GM12801 (cell line): ENCODE measurements around the gene CYB5R3.

ENCODE experiments used
- TF ChIP-seq, protein P1 (sequence below): IDR thresholded peaks from one replicate; pipeline ENCODE4 v1.5.1; 2011; ENCODE audit warnings: control low read depth; ENCODE audit not compliant: insufficient read length; ENCODE audit errors: extremely low read depth

CYB5R3 gene

DNA sequence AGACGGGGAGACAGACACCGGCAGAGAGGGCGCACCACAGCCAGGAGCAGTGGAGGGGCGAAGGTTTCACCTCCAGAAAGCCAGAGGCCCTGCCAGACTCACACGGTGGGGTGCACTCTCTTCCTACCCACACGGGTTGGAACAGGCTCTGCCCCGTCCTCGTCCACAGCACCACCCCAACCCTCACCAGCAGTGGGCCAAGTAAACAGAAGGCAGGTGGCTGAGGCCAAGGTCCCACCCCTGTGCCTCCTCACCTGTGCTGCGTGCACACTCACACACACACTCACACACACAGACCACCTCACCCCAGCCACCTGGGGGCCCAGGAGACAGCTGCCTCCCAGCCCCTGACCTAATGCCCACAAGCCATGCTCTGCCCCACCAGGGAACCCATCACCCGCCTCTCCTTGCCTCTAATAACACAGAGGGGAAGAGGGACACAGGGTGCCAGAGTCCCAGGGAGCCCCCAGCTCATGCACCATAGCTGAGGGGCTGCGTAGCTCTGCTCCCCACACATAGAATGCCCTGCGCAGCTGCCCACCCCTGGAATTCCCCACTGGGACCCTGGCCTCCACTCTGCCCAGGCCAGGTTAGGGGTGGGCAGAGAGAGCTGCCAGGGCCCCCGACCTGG is 3.1 kb downstream of the CYB5R3 start:
- TF ChIP-seq, protein P1, sequence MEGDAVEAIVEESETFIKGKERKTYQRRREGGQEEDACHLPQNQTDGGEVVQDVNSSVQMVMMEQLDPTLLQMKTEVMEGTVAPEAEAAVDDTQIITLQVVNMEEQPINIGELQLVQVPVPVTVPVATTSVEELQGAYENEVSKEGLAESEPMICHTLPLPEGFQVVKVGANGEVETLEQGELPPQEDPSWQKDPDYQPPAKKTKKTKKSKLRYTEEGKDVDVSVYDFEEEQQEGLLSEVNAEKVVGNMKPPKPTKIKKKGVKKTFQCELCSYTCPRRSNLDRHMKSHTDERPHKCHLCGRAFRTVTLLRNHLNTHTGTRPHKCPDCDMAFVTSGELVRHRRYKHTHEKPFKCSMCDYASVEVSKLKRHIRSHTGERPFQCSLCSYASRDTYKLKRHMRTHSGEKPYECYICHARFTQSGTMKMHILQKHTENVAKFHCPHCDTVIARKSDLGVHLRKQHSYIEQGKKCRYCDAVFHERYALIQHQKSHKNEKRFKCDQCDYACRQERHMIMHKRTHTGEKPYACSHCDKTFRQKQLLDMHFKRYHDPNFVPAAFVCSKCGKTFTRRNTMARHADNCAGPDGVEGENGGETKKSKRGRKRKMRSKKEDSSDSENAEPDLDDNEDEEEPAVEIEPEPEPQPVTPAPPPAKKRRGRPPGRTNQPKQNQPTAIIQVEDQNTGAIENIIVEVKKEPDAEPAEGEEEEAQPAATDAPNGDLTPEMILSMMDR, result no peak

DNA sequence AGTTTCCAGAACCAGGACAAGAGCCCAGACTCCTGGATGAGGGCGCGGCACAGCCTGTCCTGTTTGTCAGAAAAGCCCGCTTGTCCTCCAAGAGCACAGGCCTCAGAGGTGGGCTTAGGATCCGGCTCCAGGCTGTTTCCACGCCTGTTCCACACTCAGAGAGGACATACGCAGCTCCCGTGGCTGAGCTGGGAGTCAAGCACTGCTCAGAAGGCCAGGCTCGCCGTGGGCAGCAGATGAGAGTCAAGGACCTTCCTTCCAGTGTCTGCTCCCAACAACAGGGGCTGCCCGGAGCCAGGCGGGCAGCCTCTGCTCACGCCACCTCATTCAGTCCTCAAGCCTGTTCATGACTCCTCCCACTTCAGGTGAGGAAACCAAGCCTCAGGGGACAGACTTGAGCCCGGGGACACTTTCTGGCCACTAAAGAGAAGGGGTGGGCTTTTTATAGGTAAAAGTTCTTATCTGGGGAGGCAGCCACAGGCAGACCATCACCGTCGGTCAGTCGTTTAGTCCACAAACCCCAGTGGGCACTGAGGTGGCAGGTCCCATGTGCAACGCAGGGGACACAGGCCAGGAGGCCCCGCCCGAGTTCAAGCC is 3.8 kb downstream of the CYB5R3 start:
- TF ChIP-seq, protein P1, result no peak

DNA sequence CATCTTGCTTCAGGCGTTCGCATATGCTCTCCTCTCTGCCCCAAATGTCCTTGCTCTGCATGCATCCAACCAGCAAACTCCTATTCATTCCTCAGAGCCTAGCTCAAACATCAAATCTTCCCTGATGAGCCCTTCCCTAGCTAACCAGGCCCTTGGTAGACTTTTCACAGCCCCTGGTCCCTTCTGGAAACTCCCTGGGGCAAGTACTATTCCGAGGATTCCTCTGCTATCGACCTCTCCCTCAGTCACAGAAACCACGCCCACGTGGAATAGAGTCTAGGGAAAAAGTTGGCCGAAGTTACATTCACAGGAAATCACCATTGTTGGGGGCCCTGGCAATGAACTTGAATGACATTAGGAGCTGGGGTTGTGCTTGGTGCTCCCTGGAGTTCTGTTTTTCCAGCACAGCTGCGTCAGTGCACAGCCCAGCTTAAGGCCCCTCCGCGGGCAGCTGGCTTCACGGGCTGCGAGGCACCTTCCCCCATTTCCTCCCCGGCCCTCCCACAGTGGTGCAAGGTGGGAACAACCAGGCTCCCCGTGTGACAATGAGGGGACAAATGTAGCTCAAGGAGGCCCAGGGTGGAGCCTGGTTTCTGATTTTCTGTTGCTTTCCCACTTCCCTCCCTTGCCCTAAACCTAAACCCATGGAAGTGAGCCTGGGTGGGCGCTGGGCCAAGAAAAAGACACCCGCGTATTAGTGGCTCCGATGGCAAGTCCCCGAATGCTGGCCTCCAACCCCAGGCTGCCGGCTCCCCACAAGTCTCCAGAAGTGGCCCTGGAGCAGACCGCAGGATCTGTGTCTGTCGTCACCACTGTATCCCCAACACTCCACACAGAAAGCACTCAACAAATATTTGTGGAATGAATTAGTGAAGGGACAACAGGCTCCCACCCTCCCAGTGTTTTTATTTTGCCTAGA is 4.5 kb downstream of the CYB5R3 start:
- TF ChIP-seq, protein P1, result no peak

DNA sequence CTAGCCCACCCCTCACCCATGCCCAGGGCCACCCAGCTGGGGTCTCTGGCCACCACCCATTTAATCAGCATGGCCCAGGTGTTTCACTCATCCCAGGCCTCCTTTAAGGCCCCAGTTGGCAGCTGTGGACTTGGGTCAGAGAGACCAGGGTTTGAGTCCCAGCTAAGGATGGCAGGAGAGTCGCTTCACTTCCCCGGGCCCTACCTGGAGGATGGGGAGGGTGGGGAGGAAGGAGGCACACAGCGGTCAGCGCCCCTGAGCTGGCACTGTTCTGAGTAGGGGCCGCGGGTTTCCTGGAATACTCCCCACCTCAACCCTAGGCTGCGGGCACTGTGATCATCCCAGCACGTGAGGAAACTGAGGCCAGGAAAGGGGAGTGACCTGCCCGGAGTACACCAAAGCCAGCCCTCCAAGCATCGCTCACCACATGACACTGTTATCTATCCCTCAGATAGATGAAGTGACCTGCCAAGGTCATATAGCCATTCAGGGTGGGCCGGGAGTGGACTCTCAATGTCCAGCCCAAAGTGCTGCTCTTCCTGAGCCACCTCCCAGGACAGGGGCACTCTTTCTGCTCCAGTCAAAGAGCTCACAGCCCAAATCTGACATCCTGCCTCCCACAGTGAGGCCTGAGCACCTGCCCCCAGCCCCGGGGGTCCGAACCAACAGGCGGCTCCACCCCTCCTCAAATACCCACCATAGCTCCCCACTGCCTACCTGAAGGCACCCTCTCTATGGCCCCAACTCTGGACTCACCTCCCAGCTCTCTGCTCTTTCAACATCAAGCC is 5.4 kb downstream of the CYB5R3 start:
- TF ChIP-seq, protein P1, result no peak

DNA sequence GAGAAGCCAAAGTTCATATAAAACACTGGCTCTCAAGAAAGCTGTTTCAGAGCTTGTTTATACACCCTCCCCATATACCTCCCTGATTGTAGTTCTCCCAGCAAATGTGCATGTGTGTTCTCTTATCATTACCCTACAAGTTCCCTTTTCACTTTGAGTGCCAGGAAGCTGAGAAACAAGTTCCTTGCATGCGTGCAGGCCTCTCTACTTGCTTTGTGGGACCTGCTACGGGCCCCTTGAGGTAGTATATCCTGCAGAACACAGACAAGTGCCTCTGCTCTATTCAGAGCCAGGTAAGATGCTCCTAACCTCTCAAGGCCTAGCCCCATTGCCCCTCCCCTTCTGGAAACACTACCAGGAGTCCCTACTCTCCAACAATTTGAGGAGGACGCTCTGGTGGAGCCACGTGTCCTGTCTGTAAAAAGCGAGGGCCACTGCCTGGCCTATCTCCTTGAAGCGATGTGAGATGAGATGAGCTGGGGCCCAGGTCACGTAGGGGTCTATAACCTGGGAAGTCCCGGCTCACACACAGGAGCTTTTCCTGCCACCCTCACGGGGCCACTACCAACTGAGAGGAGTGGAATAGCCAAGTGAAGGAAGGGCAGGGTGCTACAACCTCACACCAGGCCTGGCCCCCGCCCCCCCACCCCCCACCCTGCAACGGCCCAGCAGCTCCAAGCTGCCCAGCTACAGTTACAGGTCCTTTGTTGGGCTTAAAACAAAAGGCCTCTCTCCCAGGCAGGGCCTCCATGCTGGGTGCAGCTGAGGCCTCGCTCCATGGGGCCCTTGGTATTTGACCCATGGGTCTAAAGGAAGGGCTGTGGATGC is 6.2 kb downstream of the CYB5R3 start:
- TF ChIP-seq, protein P1, result no peak

DNA sequence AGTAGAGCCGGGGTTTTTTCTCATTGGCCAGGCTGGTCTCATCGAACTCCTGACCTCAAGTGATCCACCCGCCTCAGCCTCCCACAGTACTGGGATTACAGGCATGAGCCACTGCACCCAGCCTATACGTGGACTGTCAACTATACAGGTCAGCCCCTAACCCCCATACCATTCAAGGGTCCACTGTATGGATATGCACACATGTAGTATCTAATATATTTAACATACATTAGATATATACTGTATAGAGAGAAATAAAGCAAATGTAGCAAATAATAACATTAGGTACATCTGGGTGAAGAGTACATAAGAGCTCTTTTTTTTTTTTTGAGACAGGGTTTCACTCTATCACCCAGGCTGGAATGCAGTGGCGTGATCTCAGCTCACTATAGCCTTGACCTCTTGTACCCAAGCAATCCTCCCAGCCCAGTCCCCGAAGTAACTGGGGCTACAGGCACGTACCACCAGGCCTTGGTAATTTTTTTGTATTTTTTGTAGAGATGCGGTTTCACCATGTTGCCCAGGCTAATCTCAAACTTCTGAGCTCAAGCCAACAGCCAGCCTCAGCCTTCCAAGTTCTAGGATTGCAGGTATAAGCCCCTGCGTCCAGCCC is 7.3 kb downstream of the CYB5R3 start:
- TF ChIP-seq, protein P1, result no peak
